HG02938 (cell line): ENCODE measurements around the gene EPS15.

Experiments
- ATAC-seq: cut with Tn5 transposase; IDR thresholded peaks from one replicate; pipeline ENCODE4 v1.9.1; 2021; ENCODE audit warnings: mild to moderate bottlenecking, moderate library complexity; ENCODE audit not compliant: unreplicated experiment

Gene EPS15

DNA sequence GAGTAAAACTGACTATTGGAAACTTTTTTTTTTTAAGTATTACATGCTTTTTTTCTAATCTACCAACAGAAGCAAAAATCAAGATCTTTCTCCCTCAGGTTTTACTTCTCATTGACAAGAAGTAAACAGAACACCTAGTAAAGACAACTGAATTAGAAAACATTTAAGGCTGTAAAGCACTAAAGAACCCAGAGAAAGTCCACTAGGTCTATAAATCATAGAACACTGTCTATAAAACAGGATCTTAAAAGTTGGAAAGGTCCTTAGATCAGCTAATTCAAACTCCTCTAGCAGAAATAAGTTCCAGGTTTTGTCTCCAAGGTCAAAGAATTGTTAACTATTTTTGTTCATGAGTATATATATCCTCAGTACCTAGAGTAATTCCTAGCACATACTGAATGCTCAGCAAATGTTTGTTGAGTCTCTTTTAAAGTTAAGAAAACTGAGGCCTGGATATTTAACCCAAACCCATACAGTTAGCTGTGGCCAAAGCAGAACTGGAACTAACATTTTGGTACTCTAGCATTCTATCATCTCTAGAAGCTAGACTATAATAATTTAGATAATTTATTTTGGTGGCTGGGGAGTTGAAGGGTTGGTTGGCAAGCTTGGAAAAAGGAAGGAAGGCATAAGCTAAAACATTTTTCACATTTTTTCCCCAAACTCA is 3.0 kb downstream of the EPS15 start:
- no peak for ATAC-seq

GRCh38 chr1:51515312-51515960 is 3.6 kb downstream of the EPS15 start:
- ATAC-seq: no peak

GRCh38 chr1:51514733-51515132 is 4.3 kb downstream of the EPS15 start:
- ATAC-seq: no peak

DNA sequence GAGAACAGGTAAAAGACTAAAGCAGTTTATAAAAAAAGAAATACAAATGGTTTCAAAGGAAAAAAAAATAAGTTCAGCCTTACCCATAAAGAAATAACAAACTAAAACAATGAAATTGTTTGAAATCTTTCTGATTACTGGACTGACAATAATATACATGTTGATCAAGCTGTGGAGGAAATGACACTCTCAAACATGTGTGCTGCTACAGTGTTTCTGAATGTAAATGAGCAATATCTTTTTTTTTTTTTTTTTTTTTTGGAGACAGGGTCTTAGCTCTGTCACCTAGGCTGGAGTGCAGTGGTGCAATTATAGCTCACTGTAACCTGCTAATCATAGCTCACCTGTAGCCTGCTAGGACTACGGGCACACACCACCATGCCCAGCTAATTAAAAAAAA is 6.5 kb downstream of the EPS15 start:
- no peak for ATAC-seq

- no peak for ATAC-seq
These were observed 6.9 kb downstream of the EPS15 start for GRCh38 chr1:51512120-51512519.

GRCh38 chr1:51509773-51510172 is 9.3 kb downstream of the EPS15 start:
- no peak for ATAC-seq

DNA sequence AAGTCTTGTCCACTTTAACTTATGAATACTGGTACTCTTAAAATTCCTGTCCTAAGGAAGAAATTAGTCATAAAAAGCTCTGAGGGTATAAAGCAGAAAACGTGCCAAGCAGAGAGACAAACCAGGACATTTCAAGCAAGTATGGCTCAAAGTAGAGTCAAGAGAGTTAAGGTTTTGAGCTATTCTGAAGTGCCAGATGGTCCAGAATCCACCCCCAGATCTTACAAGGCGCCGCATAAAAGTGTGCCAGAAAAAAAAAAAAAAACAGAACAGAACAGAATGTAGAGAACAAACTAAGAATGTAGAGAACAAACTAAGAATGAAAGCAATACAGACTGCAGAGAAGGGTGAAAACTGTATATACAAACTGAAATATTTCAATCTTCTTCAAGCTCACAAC is 12.5 kb downstream of the EPS15 start:
- no peak for ATAC-seq

- ATAC-seq: no peak
These were observed 14.1 kb downstream of the EPS15 start for GRCh38 chr1:51504806-51505525.

DNA sequence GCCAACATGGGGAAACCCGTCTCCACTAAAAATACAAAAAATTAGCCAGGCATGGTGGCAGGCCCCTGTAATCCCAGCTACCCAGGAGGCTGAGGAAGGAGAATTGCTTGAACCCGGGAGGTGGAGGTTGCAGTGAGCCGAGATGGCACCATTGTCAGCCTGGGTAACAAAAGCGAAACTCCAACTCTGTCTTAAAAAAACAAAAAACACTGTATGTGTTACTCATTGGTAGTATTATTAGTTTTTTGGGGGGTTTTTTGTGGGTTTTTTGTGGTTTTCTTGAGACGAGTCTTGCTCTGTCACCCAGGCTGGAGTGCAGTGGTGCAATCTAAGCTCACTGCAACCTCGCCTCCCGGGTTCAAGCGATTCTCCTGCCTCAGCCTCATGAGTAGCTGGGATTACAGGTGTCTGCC is 17.8 kb downstream of the EPS15 start:
- peak; percentile 66 for ATAC-seq

GRCh38 chr1:51499694-51500093 is 19.4 kb downstream of the EPS15 start:
- no peak for ATAC-seq

DNA sequence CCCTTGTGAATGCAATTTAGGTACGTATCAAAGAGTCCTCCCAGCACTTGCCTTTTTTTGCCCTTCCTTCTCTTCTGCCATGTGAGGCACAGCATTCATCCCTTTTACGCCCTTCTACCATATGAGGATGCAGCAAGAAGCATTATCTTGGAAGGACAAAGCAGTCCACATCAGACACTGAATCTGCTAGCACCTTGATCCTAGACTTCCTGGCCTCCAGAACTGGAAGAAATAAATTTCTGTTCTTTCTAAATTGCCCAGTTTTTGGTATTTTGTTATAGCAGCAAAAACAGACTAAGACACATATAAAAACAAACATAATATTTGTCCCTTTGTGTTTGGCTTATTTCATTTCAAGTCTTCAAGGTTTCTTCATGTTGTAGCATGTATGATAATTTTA is 20.1 kb downstream of the EPS15 start:
- no peak for ATAC-seq

DNA sequence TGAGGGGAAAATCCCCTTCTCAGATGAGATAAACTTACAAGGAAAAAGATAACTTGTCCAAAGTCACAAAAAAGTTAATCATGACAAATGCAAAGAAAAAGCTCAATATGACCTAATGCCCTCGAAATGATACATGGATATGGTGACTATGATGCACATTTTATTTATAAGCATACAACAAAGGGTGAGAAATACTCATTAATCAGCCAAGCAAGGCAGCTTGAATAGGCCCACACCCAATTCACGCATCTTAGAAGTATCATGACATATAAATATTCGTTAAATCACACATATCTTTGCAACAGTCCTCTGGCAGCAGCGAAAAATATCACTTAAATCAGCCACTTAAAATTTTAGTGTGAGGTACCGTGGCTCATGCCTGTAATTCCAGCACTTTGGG is 21.7 kb downstream of the EPS15 start:
- no peak for ATAC-seq

GRCh38 chr1:51494138-51494830 is 24.8 kb downstream of the EPS15 start:
- ATAC-seq: no peak

DNA sequence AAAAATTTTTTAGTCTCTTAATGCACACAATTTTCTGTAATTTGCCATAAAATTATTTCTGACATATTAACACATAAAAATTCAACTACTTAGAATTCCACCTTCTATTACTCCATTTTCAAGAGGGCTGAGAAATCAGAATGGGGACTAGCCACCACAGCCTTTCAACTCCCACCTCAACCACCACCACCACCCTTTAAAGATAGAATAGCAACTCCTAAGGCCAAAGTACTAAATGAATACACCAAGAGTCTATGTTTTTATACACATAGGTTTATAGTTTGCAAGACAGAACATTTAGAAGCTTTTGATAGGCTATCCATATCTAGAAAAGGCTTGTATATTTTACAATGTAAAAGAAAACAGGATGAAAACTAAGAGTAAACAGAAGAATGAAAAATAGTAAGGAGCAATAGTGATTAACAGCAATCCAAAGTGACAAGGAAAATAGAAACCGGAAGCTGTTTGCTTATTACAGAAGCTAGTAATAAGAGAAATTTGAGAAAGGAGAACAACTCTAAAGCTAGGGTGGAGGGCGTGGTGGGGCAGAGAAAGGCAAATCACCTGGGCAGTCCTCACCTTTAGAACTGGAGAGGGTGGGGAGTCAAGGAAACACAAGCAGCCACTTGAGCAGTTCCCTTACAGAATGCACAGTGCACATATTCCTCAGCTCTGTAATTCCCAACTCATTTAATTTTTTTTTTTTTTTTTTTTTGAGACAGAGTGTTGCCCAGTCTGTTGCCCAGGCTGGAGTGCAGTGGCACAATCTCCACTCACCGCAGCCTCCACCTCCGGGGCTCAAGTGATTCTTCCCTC is 27.7 kb downstream of the EPS15 start:
- ATAC-seq: no peak

DNA sequence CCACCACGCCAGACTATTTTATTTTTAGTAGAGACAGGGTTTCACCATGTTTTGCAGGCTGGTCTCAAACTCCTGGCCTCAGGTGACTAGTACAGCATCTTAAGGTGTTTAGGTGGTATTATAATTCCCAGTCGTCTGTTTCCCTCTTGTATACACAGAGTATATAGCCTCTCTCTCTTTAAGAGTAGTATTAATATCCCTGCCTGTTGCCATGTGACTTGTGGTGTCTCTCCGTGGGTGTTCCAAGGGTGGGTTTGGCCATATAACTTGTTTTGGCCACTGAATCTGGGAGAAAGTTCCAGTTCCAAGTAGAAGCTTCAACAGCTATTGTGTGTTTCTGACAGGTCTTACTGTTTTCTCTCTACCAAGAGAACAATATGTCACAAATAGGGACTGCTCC is 29.6 kb downstream of the EPS15 start:
- ATAC-seq: no peak

- no peak for ATAC-seq
These were observed 30.6 kb downstream of the EPS15 start for GRCh38 chr1:51488372-51489050.

DNA sequence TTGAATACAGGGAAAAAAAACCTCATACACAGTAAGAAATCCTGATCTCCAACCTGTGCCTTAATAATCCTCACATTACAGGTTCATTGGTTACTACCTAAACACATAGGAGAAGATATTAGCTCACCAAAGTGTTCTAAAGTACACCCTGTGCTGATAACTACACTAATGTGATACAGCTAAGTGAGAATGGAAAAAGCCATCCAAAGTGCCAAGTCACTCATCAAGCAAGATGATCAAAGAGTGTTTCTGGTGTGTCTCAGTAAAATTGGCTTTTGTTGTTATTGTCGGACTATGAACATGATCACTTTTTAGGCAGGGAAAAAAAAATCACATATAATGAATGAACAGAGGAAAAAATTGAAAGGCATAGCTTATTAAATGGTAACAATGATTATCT is 31.4 kb downstream of the EPS15 start:
- no peak for ATAC-seq

- ATAC-seq: no peak
These were observed 34.5 kb downstream of the EPS15 start for GRCh38 chr1:51484591-51484990.

- ATAC-seq: no peak
These were observed 36.2 kb downstream of the EPS15 start for GRCh38 chr1:51482881-51483280.
